Measurements from ENCODE around the gene RAPSN. TPM values are rescaled to one million over a fixed set of nuclear protein-coding genes. Genes with fewer than 3 reads are reported as not detected.
"Not testable (repeated sequence)": the region's sequence is repeated elsewhere in the genome, so short reads cannot be mapped to it uniquely, and the experiment has no call there.

The RAPSN gene
- polyA plus RNA-seq, 1 donor = 0.64 TPM

- H3K27me3 ChIP-seq (ENCODE audit: control insufficient read depth, insufficient read depth, low read length) = no peaks in the 10 kb centered on the region
- no peak overlapping the region for H3K27ac ChIP-seq (ENCODE audit: low read length)
- H3K9me3 ChIP-seq (ENCODE audit: control insufficient read depth, low read depth, low read length) = no peaks in the 10 kb centered on the region
- peaks cover 57% of the 10 kb centered on the region for H3K36me3 ChIP-seq (ENCODE audit: control insufficient read depth, insufficient read depth, low read length)
- no peak overlapping the region for H3K4me3 ChIP-seq (ENCODE audit: low read length)
- 72% methylated on average over 4 of the region's 5 CpGs for WGBS (ENCODE audit: insufficient coverage, low lambda C conversion rate)
- DNase-seq = no peak
- H3K4me1 ChIP-seq (ENCODE audit: control insufficient read depth, insufficient read depth, low read length) = no peaks in the 10 kb centered on the region
Measured at GRCh38 chr11:47466201-47466600, 17.3 kb upstream of the RAPSN start.

DNA sequence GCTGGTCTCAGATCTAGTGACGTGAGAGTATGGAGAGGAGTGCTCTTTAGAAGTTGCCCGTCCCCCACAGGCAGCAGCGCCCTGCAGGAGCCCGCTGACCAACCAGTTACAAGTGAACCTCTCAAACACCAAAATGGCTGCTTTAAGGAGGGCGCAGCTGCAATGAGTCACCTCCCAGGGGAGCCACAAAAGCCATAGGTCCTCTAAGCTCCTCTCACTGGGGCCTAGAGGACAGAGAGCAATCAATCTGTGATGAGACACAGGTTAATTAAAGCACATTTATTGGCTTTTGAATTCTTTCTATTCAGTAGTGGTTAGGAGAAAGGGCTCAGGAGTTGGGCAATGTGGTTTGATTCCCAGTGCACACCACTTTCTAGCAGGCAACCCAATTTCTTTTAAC is 15.5 kb upstream of the RAPSN start:
- 71% methylated on average over 1 of the region's 5 CpGs for WGBS (ENCODE audit: insufficient coverage, low lambda C conversion rate)
- no peak overlapping the region for H3K27ac ChIP-seq (ENCODE audit: low read length)
- no peaks in the 10 kb centered on the region for H3K27me3 ChIP-seq (ENCODE audit: control insufficient read depth, insufficient read depth, low read length)
- H3K4me3 ChIP-seq (ENCODE audit: low read length) = no peak overlapping the region
- no peaks in the 10 kb centered on the region for H3K9me3 ChIP-seq (ENCODE audit: control insufficient read depth, low read depth, low read length)
- H3K4me1 ChIP-seq (ENCODE audit: control insufficient read depth, insufficient read depth, low read length) = no peaks in the 10 kb centered on the region
- DNase-seq = no peak
- H3K36me3 ChIP-seq (ENCODE audit: control insufficient read depth, insufficient read depth, low read length) = peaks cover 45% of the 10 kb centered on the region

GRCh38 chr11:47461876-47462275 is 12.9 kb upstream of the RAPSN start:
- H3K4me3 ChIP-seq (ENCODE audit: low read length) = no peak overlapping the region
- no peaks in the 10 kb centered on the region for H3K9me3 ChIP-seq (ENCODE audit: control insufficient read depth, low read depth, low read length)
- no peaks in the 10 kb centered on the region for H3K4me1 ChIP-seq (ENCODE audit: control insufficient read depth, insufficient read depth, low read length)
- no peak overlapping the region for H3K27ac ChIP-seq (ENCODE audit: low read length)
- DNase-seq = no peak
- H3K27me3 ChIP-seq (ENCODE audit: control insufficient read depth, insufficient read depth, low read length) = no peaks in the 10 kb centered on the region
- peaks cover 28% of the 10 kb centered on the region for H3K36me3 ChIP-seq (ENCODE audit: control insufficient read depth, insufficient read depth, low read length)
- WGBS (ENCODE audit: insufficient coverage, low lambda C conversion rate) = no CpG with 5 or more reads among the region's 7 CpGs

- Histone ChIP-seq H3K27ac (ENCODE audit: low read length) (no peak overlapping the region), H3K4me1 (ENCODE audit: control insufficient read depth, insufficient read depth, low read length) (no peaks in the 10 kb centered on the region), H3K9me3 (ENCODE audit: control insufficient read depth, low read depth, low read length) (no peaks in the 10 kb centered on the region), H3K36me3 (ENCODE audit: control insufficient read depth, insufficient read depth, low read length) (peaks cover 24% of the 10 kb centered on the region), H3K27me3 (ENCODE audit: control insufficient read depth, insufficient read depth, low read length) (no peaks in the 10 kb centered on the region), H3K4me3 (ENCODE audit: low read length) (no peak overlapping the region)
- no CpG with 5 or more reads among the region's 2 CpGs for WGBS (ENCODE audit: insufficient coverage, low lambda C conversion rate)
- DNase-seq = no peak
Measured at GRCh38 chr11:47460571-47461235, 11.8 kb upstream of the RAPSN start.

- H3K36me3 ChIP-seq (ENCODE audit: control insufficient read depth, insufficient read depth, low read length); H3K4me1 ChIP-seq (ENCODE audit: control insufficient read depth, insufficient read depth, low read length); H3K27ac ChIP-seq (ENCODE audit: low read length); H3K9me3 ChIP-seq (ENCODE audit: control insufficient read depth, low read depth, low read length); H3K4me3 ChIP-seq (ENCODE audit: low read length); H3K27me3 ChIP-seq (ENCODE audit: control insufficient read depth, insufficient read depth, low read length): not testable (repeated sequence)
- peak; percentile 76 to 83 for DNase-seq
- WGBS (ENCODE audit: insufficient coverage, low lambda C conversion rate) = no CpG with 5 or more reads among the region's 8 CpGs
Measured at GRCh38 chr11:47454258-47454671, 5.3 kb upstream of the RAPSN start.

DNA sequence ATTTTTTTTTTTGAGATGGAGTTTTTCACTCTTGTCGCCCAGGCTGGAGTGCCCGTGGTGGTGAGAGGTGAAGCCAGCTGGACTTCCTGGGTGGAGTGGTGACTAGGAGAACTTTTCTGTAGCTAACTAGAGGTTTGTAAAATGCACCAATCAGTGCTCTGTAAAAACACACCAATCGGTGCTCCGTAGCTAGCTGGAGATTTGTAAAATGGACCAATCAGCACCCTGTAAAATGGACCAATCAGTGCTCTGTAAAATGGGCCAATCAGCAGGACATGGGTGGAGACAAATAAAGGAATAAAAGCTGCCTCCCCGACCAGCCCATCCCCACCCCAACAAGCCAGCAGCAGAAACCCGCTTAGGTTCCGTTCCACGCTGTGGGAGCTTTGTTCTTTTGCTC is 4.4 kb upstream of the RAPSN start:
- H3K27me3 ChIP-seq (ENCODE audit: control insufficient read depth, insufficient read depth, low read length) = no peaks in the 10 kb centered on the region
- H3K9me3 ChIP-seq (ENCODE audit: control insufficient read depth, low read depth, low read length) = no peaks in the 10 kb centered on the region
- H3K36me3 ChIP-seq (ENCODE audit: control insufficient read depth, insufficient read depth, low read length) = no peaks in the 10 kb centered on the region
- WGBS (ENCODE audit: insufficient coverage, low lambda C conversion rate) = no CpG with 5 or more reads among the region's 8 CpGs
- no peak overlapping the region for H3K4me3 ChIP-seq (ENCODE audit: low read length)
- DNase-seq = no peak
- H3K27ac ChIP-seq (ENCODE audit: low read length) = no peak overlapping the region
- H3K4me1 ChIP-seq (ENCODE audit: control insufficient read depth, insufficient read depth, low read length) = no peaks in the 10 kb centered on the region

DNA sequence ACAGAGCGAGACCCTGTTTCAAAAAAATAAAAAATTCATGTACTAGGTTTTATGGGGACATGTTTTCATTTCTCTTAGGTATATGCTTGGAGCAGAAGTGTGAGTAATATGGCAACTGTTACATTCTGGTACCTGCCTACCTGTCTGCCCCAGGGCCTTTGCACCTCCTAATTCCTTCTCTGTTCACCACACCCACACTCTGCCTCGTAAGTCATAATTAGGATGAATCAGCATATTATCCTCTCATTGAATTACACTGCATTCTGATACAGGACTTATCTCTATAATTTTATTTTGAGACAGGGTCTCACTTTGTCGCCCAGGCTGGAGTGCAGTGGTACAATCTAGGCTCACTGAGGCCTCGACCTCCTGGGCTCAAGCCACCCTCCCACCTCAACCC is 3.1 kb upstream of the RAPSN start:
- Histone ChIP-seq H3K27me3 (ENCODE audit: control insufficient read depth, insufficient read depth, low read length) (no peaks in the 10 kb centered on the region), H3K4me3 (ENCODE audit: low read length) (no peak overlapping the region), H3K36me3 (ENCODE audit: control insufficient read depth, insufficient read depth, low read length) (no peaks in the 10 kb centered on the region), H3K27ac (ENCODE audit: low read length) (no peak overlapping the region), H3K9me3 (ENCODE audit: control insufficient read depth, low read depth, low read length) (no peaks in the 10 kb centered on the region), H3K4me1 (ENCODE audit: control insufficient read depth, insufficient read depth, low read length) (no peaks in the 10 kb centered on the region)
- no CpG with 5 or more reads among the region's 4 CpGs for WGBS (ENCODE audit: insufficient coverage, low lambda C conversion rate)
- no peak for DNase-seq

GRCh38 chr11:47451436-47451835 is 2.5 kb upstream of the RAPSN start:
- H3K9me3 ChIP-seq (ENCODE audit: control insufficient read depth, low read depth, low read length) = no peaks in the 10 kb centered on the region
- no peaks in the 10 kb centered on the region for H3K27me3 ChIP-seq (ENCODE audit: control insufficient read depth, insufficient read depth, low read length)
- no peaks in the 10 kb centered on the region for H3K36me3 ChIP-seq (ENCODE audit: control insufficient read depth, insufficient read depth, low read length)
- DNase-seq = no peak
- H3K27ac ChIP-seq (ENCODE audit: low read length) = no peak overlapping the region
- H3K4me1 ChIP-seq (ENCODE audit: control insufficient read depth, insufficient read depth, low read length) = no peaks in the 10 kb centered on the region
- no CpG with 5 or more reads among the region's 4 CpGs for WGBS (ENCODE audit: insufficient coverage, low lambda C conversion rate)
- H3K4me3 ChIP-seq (ENCODE audit: low read length) = no peak overlapping the region

GRCh38 chr11:47449541-47449940 is 605 bp upstream of the RAPSN start:
- Histone ChIP-seq H3K36me3 (ENCODE audit: control insufficient read depth, insufficient read depth, low read length) (no peaks in the 10 kb centered on the region), H3K27me3 (ENCODE audit: control insufficient read depth, insufficient read depth, low read length) (no peaks in the 10 kb centered on the region), H3K4me1 (ENCODE audit: control insufficient read depth, insufficient read depth, low read length) (no peaks in the 10 kb centered on the region), H3K4me3 (ENCODE audit: low read length) (no peak overlapping the region), H3K27ac (ENCODE audit: low read length) (no peak overlapping the region), H3K9me3 (ENCODE audit: control insufficient read depth, low read depth, low read length) (no peaks in the 10 kb centered on the region)
- no CpG with 5 or more reads among the region's 8 CpGs for WGBS (ENCODE audit: insufficient coverage, low lambda C conversion rate)
- no peak for DNase-seq

DNA sequence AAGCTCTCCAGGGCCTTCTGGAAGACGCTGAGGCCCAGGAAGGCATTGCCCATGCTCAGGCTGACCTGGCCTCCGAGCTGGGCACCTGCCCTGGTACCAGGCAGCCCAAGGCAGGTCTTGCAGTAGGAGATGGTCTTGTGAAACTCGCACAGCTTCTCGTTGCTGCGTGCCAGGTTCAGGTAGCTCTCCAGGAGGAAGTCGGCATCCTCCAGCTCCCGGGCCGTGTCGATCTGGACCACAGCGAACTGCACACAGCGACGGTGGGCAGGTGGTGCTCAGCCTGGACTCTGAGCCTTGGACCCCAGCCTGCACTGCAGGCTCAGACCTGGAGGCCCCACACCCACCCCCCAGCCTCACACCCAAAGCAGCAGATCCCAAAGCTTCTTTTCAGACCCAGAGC is 1.0 kb downstream of the RAPSN start:
- no peak for DNase-seq
- no CpG with 5 or more reads among the region's 12 CpGs for WGBS (ENCODE audit: insufficient coverage, low lambda C conversion rate)
- no peak overlapping the region for H3K27ac ChIP-seq (ENCODE audit: low read length)

GRCh38 chr11:47446833-47447232 is 2.1 kb downstream of the RAPSN start:
- H3K36me3 ChIP-seq (ENCODE audit: control insufficient read depth, insufficient read depth, low read length) = no peaks in the 10 kb centered on the region
- DNase-seq = no peak
- no CpG with 5 or more reads among the region's 9 CpGs for WGBS (ENCODE audit: insufficient coverage, low lambda C conversion rate)

More for the DNA sequence above, 1.0 kb downstream of the RAPSN start:
- Histone ChIP-seq H3K27me3 (ENCODE audit: control insufficient read depth, insufficient read depth, low read length) (no peaks in the 10 kb centered on the region), H3K4me3 (ENCODE audit: low read length) (no peak overlapping the region), H3K36me3 (ENCODE audit: control insufficient read depth, insufficient read depth, low read length) (no peaks in the 10 kb centered on the region), H3K9me3 (ENCODE audit: control insufficient read depth, low read depth, low read length) (no peaks in the 10 kb centered on the region), H3K4me1 (ENCODE audit: control insufficient read depth, insufficient read depth, low read length) (no peaks in the 10 kb centered on the region)

More at GRCh38 chr11:47446833-47447232, 2.1 kb downstream of the RAPSN start:
- Histone ChIP-seq H3K27me3 (ENCODE audit: control insufficient read depth, insufficient read depth, low read length) (no peaks in the 10 kb centered on the region), H3K9me3 (ENCODE audit: control insufficient read depth, low read depth, low read length) (no peaks in the 10 kb centered on the region), H3K27ac (ENCODE audit: low read length) (no peak overlapping the region), H3K4me1 (ENCODE audit: control insufficient read depth, insufficient read depth, low read length) (no peaks in the 10 kb centered on the region), H3K4me3 (ENCODE audit: low read length) (no peak overlapping the region)
